ENCODE results near the gene ENTPD3.

Gene ENTPD3

DNA sequence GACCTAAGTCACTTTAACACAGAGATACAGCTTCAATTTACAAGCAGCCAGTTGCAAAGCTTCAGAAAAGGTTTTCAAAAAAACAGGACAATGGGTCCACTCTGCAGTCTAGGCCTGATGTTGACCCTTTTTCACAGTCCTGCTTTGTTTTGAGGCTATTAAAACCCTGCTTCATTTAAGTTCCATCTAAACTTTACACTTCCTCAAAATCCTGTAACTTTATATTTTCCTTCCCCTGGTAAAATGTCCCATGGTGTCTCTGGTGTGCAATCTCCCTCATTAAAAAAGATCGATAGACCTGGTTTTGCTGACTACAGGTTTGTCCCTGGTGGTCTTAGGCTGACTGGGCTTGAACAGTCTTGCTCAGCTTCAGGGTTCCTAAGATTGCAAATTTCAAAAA, 65.1 kb downstream of the ENTPD3 start:
- no peak for DNase-seq (ENCODE audit: low read depth)
- no peak overlapping the region for H3K4me3 ChIP-seq (ENCODE audit: low read depth, low read length)
- TF ChIP-seq, protein P1, sequence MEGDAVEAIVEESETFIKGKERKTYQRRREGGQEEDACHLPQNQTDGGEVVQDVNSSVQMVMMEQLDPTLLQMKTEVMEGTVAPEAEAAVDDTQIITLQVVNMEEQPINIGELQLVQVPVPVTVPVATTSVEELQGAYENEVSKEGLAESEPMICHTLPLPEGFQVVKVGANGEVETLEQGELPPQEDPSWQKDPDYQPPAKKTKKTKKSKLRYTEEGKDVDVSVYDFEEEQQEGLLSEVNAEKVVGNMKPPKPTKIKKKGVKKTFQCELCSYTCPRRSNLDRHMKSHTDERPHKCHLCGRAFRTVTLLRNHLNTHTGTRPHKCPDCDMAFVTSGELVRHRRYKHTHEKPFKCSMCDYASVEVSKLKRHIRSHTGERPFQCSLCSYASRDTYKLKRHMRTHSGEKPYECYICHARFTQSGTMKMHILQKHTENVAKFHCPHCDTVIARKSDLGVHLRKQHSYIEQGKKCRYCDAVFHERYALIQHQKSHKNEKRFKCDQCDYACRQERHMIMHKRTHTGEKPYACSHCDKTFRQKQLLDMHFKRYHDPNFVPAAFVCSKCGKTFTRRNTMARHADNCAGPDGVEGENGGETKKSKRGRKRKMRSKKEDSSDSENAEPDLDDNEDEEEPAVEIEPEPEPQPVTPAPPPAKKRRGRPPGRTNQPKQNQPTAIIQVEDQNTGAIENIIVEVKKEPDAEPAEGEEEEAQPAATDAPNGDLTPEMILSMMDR (conservative IDR thresholded peaks at IDR 0.05; ENCODE audit: low read depth, low read length): no peak

DNA sequence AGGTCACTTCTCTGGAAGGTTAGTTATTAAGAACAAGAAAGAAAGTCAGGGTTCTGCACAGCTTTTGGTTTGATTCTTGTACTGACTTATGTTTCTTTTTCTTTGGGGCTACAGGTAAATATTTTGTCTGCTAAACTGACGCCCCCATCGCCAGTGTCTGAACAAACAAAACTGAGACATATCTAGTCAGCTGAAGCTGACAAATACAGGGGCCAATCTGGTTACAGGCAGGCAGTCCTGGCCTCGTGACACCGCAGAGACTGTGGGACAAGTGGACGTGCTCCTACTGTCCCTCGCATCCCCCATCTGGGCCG, 65.5 kb downstream of the ENTPD3 start:
- peak overlapping the region; percentile 69 for H3K4me3 ChIP-seq (ENCODE audit: low read depth, low read length)
- no peak for DNase-seq (ENCODE audit: low read depth)
- TF ChIP-seq, protein P1 (conservative IDR thresholded peaks at IDR 0.05; ENCODE audit: low read depth, low read length): no peak

DNA sequence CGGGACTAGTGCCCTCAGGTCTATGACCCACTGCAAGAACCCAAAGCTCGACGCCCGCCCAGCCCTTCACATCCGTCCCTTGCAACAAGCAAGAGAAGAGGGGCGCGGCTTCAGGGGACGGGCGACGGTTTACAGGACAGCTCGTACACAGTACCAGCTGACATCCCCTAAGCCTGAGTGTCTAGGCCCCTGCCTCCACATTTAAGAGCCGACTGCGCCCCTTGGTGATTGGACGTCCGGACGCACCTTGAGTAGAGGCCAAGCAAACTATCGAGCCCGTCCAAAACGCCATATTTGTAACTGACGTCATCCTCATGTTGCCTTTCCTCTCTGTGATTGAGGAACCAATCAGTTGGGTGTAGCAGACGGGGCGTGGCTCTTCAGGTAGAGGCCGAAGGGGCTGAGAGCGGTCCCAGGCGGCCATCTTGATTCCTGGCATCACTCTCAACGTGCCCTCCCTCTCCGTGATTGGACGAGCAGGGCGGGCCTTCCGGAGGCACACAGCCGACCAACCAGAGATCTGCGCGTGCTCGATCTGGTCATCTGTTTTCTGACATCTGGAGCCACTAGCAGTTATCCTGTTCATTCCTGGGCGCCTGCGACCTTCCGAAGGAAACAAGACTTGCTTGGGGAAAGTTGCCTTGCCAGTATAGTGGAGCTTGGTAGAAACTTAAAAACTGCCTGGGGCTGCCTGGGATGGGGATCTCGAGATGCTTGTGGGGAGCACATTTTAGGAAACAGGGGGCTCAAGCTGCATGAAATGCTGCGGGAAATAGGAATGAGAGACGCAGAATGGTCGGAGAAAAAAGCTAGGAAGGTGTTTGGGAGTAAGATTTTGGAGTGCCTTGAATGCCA, 66.1 kb downstream of the ENTPD3 start:
- TF ChIP-seq, protein P1 (conservative IDR thresholded peaks at IDR 0.05; ENCODE audit: low read depth, low read length): no peak
- peak overlapping the region; percentile 69 for H3K4me3 ChIP-seq (ENCODE audit: low read depth, low read length)
- peak; percentile 99 for DNase-seq (ENCODE audit: low read depth)

DNA sequence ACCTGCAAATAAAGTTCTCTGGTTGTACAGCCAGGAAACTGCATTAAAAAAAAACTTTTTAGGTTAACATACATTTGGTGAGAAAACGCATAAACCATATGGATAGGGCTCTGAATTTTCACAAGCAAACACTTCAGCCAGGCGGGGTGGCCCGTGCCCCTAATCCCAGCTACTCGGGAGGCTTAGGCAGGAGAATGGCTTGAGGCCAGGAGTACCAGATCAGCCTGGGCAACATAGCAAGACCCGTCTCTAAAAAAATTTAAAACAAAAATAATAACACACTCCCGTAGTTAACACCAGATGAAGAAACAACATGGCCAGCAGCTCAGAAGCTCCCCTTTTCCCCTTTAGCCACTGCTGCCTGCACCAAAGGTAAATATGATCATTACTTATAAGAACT, 66.9 kb downstream of the ENTPD3 start:
- TF ChIP-seq, protein P1 (conservative IDR thresholded peaks at IDR 0.05; ENCODE audit: low read depth, low read length): no peak
- no peak overlapping the region for H3K4me3 ChIP-seq (ENCODE audit: low read depth, low read length)
- DNase-seq (ENCODE audit: low read depth): no peak

DNA sequence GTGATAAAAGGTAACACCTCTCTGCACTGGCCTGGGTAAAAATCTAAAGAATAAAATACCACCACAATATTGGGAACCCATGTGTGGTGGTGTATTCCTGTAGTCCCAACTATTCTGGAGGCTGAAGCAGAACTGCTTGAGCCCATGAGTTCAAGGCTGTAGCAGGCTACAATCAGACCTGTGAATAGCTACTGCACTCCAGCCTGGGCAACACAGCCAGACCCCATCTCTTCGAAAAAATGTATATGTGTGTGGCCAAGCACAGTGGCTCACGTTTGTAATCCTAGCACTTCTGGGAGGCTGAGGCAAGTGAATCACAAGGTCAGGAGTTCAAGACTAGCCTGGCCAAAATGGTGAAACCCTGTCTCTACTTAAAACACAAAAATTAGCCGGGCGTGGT, 68.3 kb downstream of the ENTPD3 start:
- TF ChIP-seq, protein P1 (conservative IDR thresholded peaks at IDR 0.05; ENCODE audit: low read depth, low read length): no peak

DNA sequence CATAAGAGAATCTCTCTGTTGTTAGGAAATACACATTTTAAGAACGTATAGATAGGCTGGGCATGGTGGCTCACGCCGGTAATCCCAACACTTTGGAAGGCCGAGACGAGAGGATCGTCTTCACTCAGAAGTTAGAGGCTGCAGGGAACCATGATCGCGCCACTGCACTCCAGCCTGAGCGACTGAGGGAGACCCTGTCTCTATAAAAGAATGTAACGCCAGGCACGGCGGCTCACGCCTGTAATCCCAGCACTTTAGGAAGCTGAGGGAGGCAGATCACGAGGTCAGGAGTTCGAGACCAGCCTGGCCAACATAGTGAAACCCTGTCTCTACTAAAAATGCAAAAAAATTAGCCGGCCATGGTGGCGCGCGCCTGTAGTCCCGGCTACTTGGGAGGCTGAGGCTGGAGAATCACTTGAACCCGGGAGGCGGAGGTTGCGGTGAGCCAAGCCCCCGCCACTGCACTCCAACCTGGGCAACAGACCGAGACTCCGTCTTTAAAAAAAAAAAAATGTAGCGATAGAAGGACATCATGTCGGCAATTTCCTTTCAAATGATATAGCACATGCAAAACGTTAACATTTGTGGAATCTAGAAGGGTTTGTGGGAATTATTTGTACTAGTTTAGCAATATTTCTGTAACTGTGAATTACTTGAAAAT, 69.4 kb downstream of the ENTPD3 start:
- no peak for DNase-seq (ENCODE audit: low read depth)
- H3K4me3 ChIP-seq (ENCODE audit: low read depth, low read length): peak overlapping the region; percentile 97
- TF ChIP-seq, protein P1 (conservative IDR thresholded peaks at IDR 0.05; ENCODE audit: low read depth, low read length): no peak

More for the DNA sequence above, 68.3 kb downstream of the ENTPD3 start:
- no peak for DNase-seq (ENCODE audit: low read depth)
- no peak overlapping the region for H3K4me3 ChIP-seq (ENCODE audit: low read depth, low read length)

All from choroid plexus epithelial cell (primary cell).